GM23338 (cell line): ENCODE data around the gene UNC93A. TPM values are rescaled to one million over a fixed set of nuclear protein-coding genes. Genes with fewer than 3 reads are reported as not detected.
"Not testable (repeated sequence)": the region's sequence is repeated elsewhere in the genome, so short reads cannot be mapped to it uniquely, and the experiment has no call there.

Source experiments
- ATAC-seq: fragments of 200-7000 bp; cut with Tn5 transposase; 3 replicates; pipeline ENCODE4 v1.9.1; 2020
- DNase-seq: peaks from one replicate; pipeline ENCODE4 v3.0.0-alpha.2; 2015; ENCODE audit warnings: low spot score
- H2AFZ ChIP-seq: fragments of 200-600 bp; sonication (generic); 2 replicates; pipeline ENCODE4 v1.8.0; 2016; ENCODE audit warnings: antibody characterized with exemption, mild to moderate bottlenecking, moderate library complexity
- H3F3A ChIP-seq: fragments of 200-600 bp; sonication (generic); replicated peaks from 2 replicates; pipeline ENCODE4 v1.8.0; 2017; ENCODE audit warnings: antibody characterized with exemption, mixed run types, low read depth
- H3K27ac ChIP-seq: fragments of 200-600 bp; sonication (generic); 2 replicates; pipeline ENCODE4 v1.6.1; 2016; ENCODE audit warnings: low read depth
- H3K27me3 ChIP-seq: fragments of 200-600 bp; sonication (generic); 2 replicates; pipeline ENCODE4 v1.8.0; 2016; ENCODE audit warnings: mild to moderate bottlenecking, mixed run types, moderate library complexity; ENCODE audit not compliant: insufficient read depth
- H3K36me3 ChIP-seq: fragments of 200-600 bp; sonication (generic); 2 replicates; pipeline ENCODE4 v1.8.0; 2016; ENCODE audit warnings: mild to moderate bottlenecking; ENCODE audit not compliant: insufficient read depth
- H3K4me1 ChIP-seq: fragments of 200-600 bp; sonication (generic); 2 replicates; pipeline ENCODE4 v1.8.0; 2016; ENCODE audit warnings: mild to moderate bottlenecking, moderate library complexity; ENCODE audit not compliant: insufficient read depth
- H3K4me2 ChIP-seq: fragments of 200-600 bp; sonication (generic); 2 replicates; pipeline ENCODE4 v1.7.1; 2017; ENCODE audit warnings: mixed run types
- H3K4me3 ChIP-seq: fragments of 200-600 bp; sonication (generic); 2 replicates; pipeline ENCODE4 v1.6.1; 2016; ENCODE audit warnings: mixed run types
- H3K79me2 ChIP-seq: fragments of 200-600 bp; sonication (generic); replicated peaks from 2 replicates; pipeline ENCODE4 v1.8.0; 2017; ENCODE audit warnings: mild to moderate bottlenecking; ENCODE audit not compliant: insufficient read depth
- H3K9me2 ChIP-seq: fragments of 200-600 bp; sonication (generic); 2 replicates; pipeline ENCODE4 v1.8.0; 2017; ENCODE audit not compliant: insufficient read depth
- H4K20me1 ChIP-seq: fragments of 200-600 bp; sonication (generic); replicated peaks from 2 replicates; pipeline ENCODE4 v1.8.0; 2017; ENCODE audit warnings: mild to moderate bottlenecking; ENCODE audit not compliant: insufficient read depth
- H3K27ac Mint-ChIP-seq: 2 replicates; pipeline ENCODE4 v1.8.0; 2020; ENCODE audit warnings: inconsistent platforms, mild to moderate bottlenecking, moderate library complexity, mixed read lengths
- H3K27me3 Mint-ChIP-seq: 3 replicates; pipeline ENCODE4 v1.8.0; 2022; ENCODE audit warnings: low read depth, mild to moderate bottlenecking, moderate library complexity, mixed read lengths, inconsistent platforms; ENCODE audit not compliant: insufficient read depth, poor library complexity
- H3K36me3 Mint-ChIP-seq: 3 replicates; pipeline ENCODE4 v1.8.0; 2021; ENCODE audit warnings: low read depth, mild to moderate bottlenecking, inconsistent platforms, moderate library complexity, mixed read lengths
- H3K4me1 Mint-ChIP-seq: 3 replicates; pipeline ENCODE4 v1.8.0; 2020; ENCODE audit warnings: mild to moderate bottlenecking, inconsistent platforms, mixed read lengths
- H3K4me3 Mint-ChIP-seq: 3 replicates; pipeline ENCODE4 v1.8.0; 2021; ENCODE audit warnings: moderate library complexity, mild to moderate bottlenecking, inconsistent platforms, mixed read lengths
- H3K9me3 Mint-ChIP-seq: 3 replicates; pipeline ENCODE4 v1.8.0; 2020; ENCODE audit warnings: moderate library complexity, mild to moderate bottlenecking, inconsistent platforms, mixed read lengths
- CREB1 ChIP-seq: fragments of 250-450 bp; sonication (Bioruptor Pico); IDR thresholded peaks from 2 replicates; pipeline ENCODE4 v1.5.0; 2020; ENCODE audit warnings: low read depth, mild to moderate bottlenecking, moderate library complexity
- NANOG ChIP-seq: IDR thresholded peaks from 2 replicates; pipeline ENCODE4 v1.6.1; 2016; ENCODE audit warnings: antibody characterized with exemption, borderline replicate concordance
- POLR2AphosphoS5 ChIP-seq: IDR thresholded peaks from 2 replicates; pipeline ENCODE4 v1.6.1; 2016; ENCODE audit warnings: antibody characterized with exemption, low read depth
- STAT1 ChIP-seq: IDR thresholded peaks from one replicate; pipeline ENCODE4 v1.6.1; 2016; ENCODE audit warnings: antibody characterized with exemption; ENCODE audit not compliant: unreplicated experiment
- polyA plus RNA-seq: library from polyadenylated mRNA; unstranded; fragments of >200 nt; fragmentation: Nextera tagmentation; extraction: Ambion mirVana; gene quantifications from 2 replicates; pipeline ENCODE4 v1.2.1, GENCODE V29; 2016
- total RNA-seq: library from RNA; depleted of rRNA; stranded (reverse); fragments of >200 nt; shearing (Covaris generic); gene quantifications from 2 replicates; pipeline ENCODE4 v1.2.3, GENCODE V29; 2014
- TF ChIP-seq, protein P1 (sequence below): IDR thresholded peaks from 2 replicates; pipeline ENCODE4 v1.6.1; 2016; ENCODE audit warnings: antibody characterized with exemption
- TF ChIP-seq, protein P2 (sequence below), 2 experiments: fragments of 200-600 bp in 1 of 2; sonication (generic) in 1 of 2; conservative IDR thresholded peaks; 2 replicates each; pipeline versions ENCODE4 v1.5.1 to v1.6.1; 2016 to 2017; ENCODE audit warnings: antibody characterized with exemption in 2 of 2, low read depth in 2 of 2, mild to moderate bottlenecking in 2 of 2, moderate library complexity in 1 of 2
- TF ChIP-seq, protein P3 (sequence below): fragments of 250-450 bp; sonication (Bioruptor Pico); IDR thresholded peaks from 2 replicates; pipeline ENCODE4 v1.5.0; 2020; ENCODE audit warnings: mild to moderate bottlenecking, moderate library complexity

Gene UNC93A
- total and polyA plus RNA-seq, 2 experiments from 2014 or later: 0.18 to 0.28 TPM

DNA sequence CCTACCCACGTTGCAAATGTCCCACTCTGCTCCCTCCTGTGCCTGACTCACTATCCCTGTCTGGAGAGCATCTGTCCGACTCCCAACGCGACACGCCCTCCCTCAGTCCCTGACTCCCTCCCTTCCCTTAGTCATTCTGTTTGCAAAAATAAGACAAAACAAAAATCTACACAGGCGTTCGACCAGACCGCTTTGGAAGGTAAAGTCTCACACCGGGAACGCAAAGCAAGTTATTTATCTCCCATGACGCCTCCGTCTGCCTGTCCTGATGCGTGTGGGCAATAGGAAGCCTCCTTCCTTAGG, 29.6 kb downstream of the UNC93A start:
- not testable (repeated sequence) for H3K27me3 ChIP-seq, H3K27ac ChIP-seq, H3K4me1 ChIP-seq, H3F3A ChIP-seq, H3K27me3 Mint-ChIP-seq, H3K4me3 Mint-ChIP-seq, H3K36me3 Mint-ChIP-seq, H3K79me2 ChIP-seq, ATAC-seq, H3K27ac Mint-ChIP-seq, H3K4me2 ChIP-seq, H3K4me3 ChIP-seq, DNase-seq, H2AFZ ChIP-seq, H3K9me2 ChIP-seq, H4K20me1 ChIP-seq, H3K36me3 ChIP-seq, H3K9me3 Mint-ChIP-seq
- H3K4me1 Mint-ChIP-seq: peaks cover 22% of the 10 kb centered on the region

DNA sequence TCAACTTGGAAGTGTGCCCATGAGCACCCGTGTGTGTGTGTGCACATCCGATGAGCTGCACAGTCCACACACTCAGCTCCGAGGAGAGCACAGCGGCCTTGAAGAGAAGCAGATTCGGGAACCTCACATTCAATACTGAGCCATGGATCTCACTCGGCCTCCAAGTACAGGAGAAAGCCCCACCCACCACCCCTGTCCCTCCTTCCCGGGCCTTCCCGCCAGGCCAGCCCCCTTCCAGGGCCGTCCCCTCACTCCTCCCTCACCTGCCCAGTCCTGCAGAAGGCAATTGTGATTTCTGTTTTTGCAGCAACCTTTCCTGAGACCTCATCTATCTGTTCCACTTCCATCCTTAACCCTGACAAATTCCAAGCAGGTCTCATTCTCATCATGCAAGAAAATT, 30.1 kb downstream of the UNC93A start:
- not testable (repeated sequence) for H3K36me3 ChIP-seq, H4K20me1 ChIP-seq, H3K27ac Mint-ChIP-seq, DNase-seq, H3K27me3 Mint-ChIP-seq, H3K9me2 ChIP-seq, H2AFZ ChIP-seq, H3K9me3 Mint-ChIP-seq, H3K4me3 Mint-ChIP-seq, H3K27ac ChIP-seq, H3K4me1 ChIP-seq, H3K36me3 Mint-ChIP-seq, H3K4me3 ChIP-seq, H3K4me2 ChIP-seq, H3K79me2 ChIP-seq, H3K27me3 ChIP-seq, H3F3A ChIP-seq
- peak; percentile 92 for ATAC-seq
- peaks cover 19% of the 10 kb centered on the region for H3K4me1 Mint-ChIP-seq

DNA sequence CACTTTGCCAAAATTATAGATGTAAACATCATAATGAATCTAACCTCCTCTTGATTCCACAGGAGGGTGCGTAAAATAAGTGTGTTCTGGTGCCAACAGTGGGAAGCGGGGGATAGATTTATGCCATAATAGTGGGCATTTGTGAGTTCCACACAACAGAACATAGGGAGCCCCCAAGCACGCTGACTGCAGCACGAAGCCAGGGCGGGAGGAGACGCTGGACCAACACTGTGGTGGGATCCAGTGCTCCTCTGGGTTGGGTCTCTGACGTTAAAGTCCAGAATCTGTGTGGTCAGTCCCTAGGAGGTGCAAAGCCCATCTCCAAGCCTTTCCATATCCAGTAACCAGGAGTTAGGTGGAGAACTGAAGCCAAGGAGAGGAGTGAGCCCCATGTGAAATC, 32.0 kb downstream of the UNC93A start:
- H3K27me3 Mint-ChIP-seq: peaks cover 8% of the 10 kb centered on the region
- Histone ChIP-seq H3F3A (no peaks in the 10 kb centered on the region), H2AFZ (no peak overlapping the region), H3K9me2 (no peaks in the 10 kb centered on the region), H3K79me2 (no peaks in the 10 kb centered on the region), H3K27me3 (no peaks in the 10 kb centered on the region), H3K4me2 (no peak overlapping the region), H4K20me1 (no peaks in the 10 kb centered on the region), H3K4me1 (no peaks in the 10 kb centered on the region), H3K4me3 (no peak overlapping the region), H3K36me3 (no peaks in the 10 kb centered on the region), H3K27ac (no peak overlapping the region)
- no peak overlapping the region for H3K4me3 Mint-ChIP-seq
- H3K4me1 Mint-ChIP-seq: peaks cover 7% of the 10 kb centered on the region; the same call in 2 of the 3 replicates
- H3K27ac Mint-ChIP-seq: no peak overlapping the region
- H3K36me3 Mint-ChIP-seq: no peaks in the 10 kb centered on the region; the same call in 2 of the 3 replicates
- ATAC-seq (no peak), DNase-seq (no peak)
- no peaks in the 10 kb centered on the region for H3K9me3 Mint-ChIP-seq
- TF ChIP-seq, protein P1, sequence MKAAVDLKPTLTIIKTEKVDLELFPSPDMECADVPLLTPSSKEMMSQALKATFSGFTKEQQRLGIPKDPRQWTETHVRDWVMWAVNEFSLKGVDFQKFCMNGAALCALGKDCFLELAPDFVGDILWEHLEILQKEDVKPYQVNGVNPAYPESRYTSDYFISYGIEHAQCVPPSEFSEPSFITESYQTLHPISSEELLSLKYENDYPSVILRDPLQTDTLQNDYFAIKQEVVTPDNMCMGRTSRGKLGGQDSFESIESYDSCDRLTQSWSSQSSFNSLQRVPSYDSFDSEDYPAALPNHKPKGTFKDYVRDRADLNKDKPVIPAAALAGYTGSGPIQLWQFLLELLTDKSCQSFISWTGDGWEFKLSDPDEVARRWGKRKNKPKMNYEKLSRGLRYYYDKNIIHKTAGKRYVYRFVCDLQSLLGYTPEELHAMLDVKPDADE: no peak
- TF ChIP-seq POLR2AphosphoS5: no peak
- TF ChIP-seq, protein P2, sequence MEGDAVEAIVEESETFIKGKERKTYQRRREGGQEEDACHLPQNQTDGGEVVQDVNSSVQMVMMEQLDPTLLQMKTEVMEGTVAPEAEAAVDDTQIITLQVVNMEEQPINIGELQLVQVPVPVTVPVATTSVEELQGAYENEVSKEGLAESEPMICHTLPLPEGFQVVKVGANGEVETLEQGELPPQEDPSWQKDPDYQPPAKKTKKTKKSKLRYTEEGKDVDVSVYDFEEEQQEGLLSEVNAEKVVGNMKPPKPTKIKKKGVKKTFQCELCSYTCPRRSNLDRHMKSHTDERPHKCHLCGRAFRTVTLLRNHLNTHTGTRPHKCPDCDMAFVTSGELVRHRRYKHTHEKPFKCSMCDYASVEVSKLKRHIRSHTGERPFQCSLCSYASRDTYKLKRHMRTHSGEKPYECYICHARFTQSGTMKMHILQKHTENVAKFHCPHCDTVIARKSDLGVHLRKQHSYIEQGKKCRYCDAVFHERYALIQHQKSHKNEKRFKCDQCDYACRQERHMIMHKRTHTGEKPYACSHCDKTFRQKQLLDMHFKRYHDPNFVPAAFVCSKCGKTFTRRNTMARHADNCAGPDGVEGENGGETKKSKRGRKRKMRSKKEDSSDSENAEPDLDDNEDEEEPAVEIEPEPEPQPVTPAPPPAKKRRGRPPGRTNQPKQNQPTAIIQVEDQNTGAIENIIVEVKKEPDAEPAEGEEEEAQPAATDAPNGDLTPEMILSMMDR (conservative IDR thresholded peaks at IDR 0.05; ENCODE audit: low read depth in 2 of 2): no peak
- no peak for TF ChIP-seq NANOG
- no peak for TF ChIP-seq CREB1 (CRISPR knock-in tag)
- TF ChIP-seq, protein P3, sequence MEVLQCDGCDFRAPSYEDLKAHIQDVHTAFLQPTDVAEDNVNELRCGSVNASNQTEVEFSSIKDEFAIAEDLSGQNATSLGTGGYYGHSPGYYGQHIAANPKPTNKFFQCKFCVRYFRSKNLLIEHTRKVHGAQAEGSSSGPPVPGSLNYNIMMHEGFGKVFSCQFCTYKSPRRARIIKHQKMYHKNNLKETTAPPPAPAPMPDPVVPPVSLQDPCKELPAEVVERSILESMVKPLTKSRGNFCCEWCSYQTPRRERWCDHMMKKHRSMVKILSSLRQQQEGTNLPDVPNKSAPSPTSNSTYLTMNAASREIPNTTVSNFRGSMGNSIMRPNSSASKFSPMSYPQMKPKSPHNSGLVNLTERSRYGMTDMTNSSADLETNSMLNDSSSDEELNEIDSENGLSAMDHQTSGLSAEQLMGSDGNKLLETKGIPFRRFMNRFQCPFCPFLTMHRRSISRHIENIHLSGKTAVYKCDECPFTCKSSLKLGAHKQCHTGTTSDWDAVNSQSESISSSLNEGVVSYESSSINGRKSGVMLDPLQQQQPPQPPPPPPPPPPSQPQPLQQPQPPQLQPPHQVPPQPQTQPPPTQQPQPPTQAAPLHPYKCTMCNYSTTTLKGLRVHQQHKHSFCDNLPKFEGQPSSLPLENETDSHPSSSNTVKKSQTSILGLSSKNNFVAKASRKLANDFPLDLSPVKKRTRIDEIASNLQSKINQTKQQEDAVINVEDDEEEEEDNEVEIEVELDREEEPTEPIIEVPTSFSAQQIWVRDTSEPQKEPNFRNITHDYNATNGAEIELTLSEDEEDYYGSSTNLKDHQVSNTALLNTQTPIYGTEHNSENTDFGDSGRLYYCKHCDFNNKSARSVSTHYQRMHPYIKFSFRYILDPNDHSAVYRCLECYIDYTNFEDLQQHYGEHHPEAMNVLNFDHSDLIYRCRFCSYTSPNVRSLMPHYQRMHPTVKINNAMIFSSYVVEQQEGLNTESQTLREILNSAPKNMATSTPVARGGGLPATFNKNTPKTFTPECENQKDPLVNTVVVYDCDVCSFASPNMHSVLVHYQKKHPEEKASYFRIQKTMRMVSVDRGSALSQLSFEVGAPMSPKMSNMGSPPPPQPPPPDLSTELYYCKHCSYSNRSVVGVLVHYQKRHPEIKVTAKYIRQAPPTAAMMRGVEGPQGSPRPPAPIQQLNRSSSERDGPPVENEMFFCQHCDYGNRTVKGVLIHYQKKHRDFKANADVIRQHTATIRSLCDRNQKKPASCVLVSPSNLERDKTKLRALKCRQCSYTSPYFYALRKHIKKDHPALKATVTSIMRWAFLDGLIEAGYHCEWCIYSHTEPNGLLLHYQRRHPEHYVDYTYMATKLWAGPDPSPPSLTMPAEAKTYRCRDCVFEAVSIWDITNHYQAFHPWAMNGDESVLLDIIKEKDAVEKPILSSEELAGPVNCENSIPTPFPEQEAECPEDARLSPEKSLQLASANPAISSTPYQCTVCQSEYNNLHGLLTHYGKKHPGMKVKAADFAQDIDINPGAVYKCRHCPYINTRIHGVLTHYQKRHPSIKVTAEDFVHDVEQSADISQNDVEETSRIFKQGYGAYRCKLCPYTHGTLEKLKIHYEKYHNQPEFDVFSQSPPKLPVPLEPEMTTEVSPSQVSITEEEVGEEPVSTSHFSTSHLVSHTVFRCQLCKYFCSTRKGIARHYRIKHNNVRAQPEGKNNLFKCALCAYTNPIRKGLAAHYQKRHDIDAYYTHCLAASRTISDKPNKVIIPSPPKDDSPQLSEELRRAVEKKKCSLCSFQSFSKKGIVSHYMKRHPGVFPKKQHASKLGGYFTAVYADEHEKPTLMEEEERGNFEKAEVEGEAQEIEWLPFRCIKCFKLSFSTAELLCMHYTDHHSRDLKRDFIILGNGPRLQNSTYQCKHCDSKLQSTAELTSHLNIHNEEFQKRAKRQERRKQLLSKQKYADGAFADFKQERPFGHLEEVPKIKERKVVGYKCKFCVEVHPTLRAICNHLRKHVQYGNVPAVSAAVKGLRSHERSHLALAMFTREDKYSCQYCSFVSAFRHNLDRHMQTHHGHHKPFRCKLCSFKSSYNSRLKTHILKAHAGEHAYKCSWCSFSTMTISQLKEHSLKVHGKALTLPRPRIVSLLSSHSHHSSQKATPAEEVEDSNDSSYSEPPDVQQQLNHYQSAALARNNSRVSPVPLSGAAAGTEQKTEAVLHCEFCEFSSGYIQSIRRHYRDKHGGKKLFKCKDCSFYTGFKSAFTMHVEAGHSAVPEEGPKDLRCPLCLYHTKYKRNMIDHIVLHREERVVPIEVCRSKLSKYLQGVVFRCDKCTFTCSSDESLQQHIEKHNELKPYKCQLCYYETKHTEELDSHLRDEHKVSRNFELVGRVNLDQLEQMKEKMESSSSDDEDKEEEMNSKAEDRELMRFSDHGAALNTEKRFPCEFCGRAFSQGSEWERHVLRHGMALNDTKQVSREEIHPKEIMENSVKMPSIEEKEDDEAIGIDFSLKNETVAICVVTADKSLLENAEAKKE (CRISPR knock-in tag): no peak
- no peak for TF ChIP-seq STAT1
